MM.1S (cell line): Measurements from ENCODE around the gene EPB41L2.

ENCODE experiments used
- DNase-seq: peaks from one replicate; pipeline ENCODE4 v3.0.0-alpha.2; 2015
- H2AFZ ChIP-seq: fragments of 300-600 bp; sonication (generic); 2 replicates; pipeline ENCODE4 v1.6.0; 2016; ENCODE audit warnings: antibody characterized with exemption, low read length
- H3F3A ChIP-seq: fragments of 300-600 bp; sonication (generic); 2 replicates; pipeline ENCODE4 v1.6.1; 2016; ENCODE audit warnings: mild to moderate bottlenecking, antibody characterized with exemption, low read length, moderate library complexity, mixed read lengths; ENCODE audit not compliant: insufficient read depth
- H3K27ac ChIP-seq: fragments of 300-600 bp; sonication (generic); 2 replicates; pipeline ENCODE4 v1.5.1; 2016; ENCODE audit warnings: mild to moderate bottlenecking, low read length
- H3K27me3 ChIP-seq: fragments of 300-600 bp; sonication (generic); replicated peaks from 2 replicates; pipeline ENCODE4 v1.6.0; 2016; ENCODE audit warnings: low read length; ENCODE audit not compliant: insufficient read depth
- H3K36me3 ChIP-seq: fragments of 300-600 bp; sonication (generic); replicated peaks from 2 replicates; pipeline ENCODE4 v1.6.1; 2016; ENCODE audit warnings: mild to moderate bottlenecking, low read length, mixed read lengths; ENCODE audit not compliant: insufficient read depth
- H3K4me1 ChIP-seq: fragments of 300-600 bp; sonication (generic); 2 replicates; pipeline ENCODE4 v1.6.1; 2016; ENCODE audit warnings: low read length, mixed read lengths
- H3K4me2 ChIP-seq: fragments of 300-600 bp; sonication (generic); 2 replicates; pipeline ENCODE4 v1.6.0; 2016; ENCODE audit warnings: low read depth, low read length
- H3K4me3 ChIP-seq: fragments of 300-600 bp; sonication (generic); 2 replicates; pipeline ENCODE4 v1.5.1; 2016; ENCODE audit warnings: low read length, mixed read lengths
- H3K79me2 ChIP-seq: fragments of 300-600 bp; sonication (generic); 2 replicates; pipeline ENCODE4 v1.6.1; 2016; ENCODE audit warnings: mixed run types, low read length, mixed read lengths
- H3K9ac ChIP-seq: fragments of 300-600 bp; sonication (generic); 2 replicates; pipeline ENCODE4 v1.6.1; 2016; ENCODE audit warnings: low read length, mixed read lengths
- H3K9me2 ChIP-seq: fragments of 300-600 bp; sonication (generic); replicated peaks from 2 replicates; pipeline ENCODE4 v1.6.1; 2016; ENCODE audit warnings: mild to moderate bottlenecking, low read length, mixed read lengths; ENCODE audit not compliant: insufficient read depth
- H3K9me3 ChIP-seq: fragments of 300-600 bp; sonication (generic); replicated peaks from 2 replicates; pipeline ENCODE4 v1.6.1; 2016; ENCODE audit warnings: mild to moderate bottlenecking, low read length, mixed read lengths; ENCODE audit not compliant: insufficient read depth
- H4K20me1 ChIP-seq: fragments of 300-600 bp; sonication (generic); 2 replicates; pipeline ENCODE4 v1.6.1; 2016; ENCODE audit warnings: mild to moderate bottlenecking, low read length, moderate library complexity, mixed read lengths; ENCODE audit not compliant: insufficient read depth
- EZH2 ChIP-seq: fragments of 300-600 bp; sonication (generic); optimal IDR thresholded peaks from 2 replicates; pipeline ENCODE3; 2017; ENCODE audit warnings: low read depth, mild to moderate bottlenecking, antibody characterized with exemption, low read length, mixed read lengths
- EZH2phosphoT487 ChIP-seq: fragments of 300-600 bp; sonication (generic); IDR thresholded peaks from 2 replicates; pipeline ENCODE4 v1.6.1; 2018; ENCODE audit warnings: antibody characterized with exemption, low read length
- TF ChIP-seq, protein P1 (sequence below): fragments of 300-600 bp; sonication (generic); IDR thresholded peaks from 2 replicates; pipeline ENCODE4 v1.5.1; 2016; ENCODE audit warnings: antibody characterized with exemption, low read length, mixed read lengths

The EPB41L2 gene

DNA sequence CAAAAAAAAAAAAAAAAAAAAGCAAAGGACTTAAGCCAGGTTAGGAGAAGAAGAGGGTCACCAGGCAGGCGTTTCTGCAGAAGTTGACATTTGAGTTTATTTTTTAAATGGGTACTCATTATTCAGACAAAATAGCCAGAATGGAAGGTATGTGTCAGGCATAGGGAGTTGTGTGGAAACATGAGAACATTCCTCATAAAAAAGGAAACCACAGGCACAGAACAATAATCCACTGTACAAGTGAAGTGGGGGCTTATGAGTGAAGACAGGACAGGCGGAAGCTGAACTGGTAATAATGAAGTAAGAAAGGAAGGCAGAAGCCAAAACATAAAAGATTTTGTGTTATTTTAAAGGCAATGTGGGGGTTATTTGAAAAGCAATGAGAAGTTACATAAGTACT is 104.6 kb downstream of the EPB41L2 start:
- no peak overlapping the region for H3K27ac ChIP-seq
- H2AFZ ChIP-seq, result no peak overlapping the region
- TF ChIP-seq, protein P1, sequence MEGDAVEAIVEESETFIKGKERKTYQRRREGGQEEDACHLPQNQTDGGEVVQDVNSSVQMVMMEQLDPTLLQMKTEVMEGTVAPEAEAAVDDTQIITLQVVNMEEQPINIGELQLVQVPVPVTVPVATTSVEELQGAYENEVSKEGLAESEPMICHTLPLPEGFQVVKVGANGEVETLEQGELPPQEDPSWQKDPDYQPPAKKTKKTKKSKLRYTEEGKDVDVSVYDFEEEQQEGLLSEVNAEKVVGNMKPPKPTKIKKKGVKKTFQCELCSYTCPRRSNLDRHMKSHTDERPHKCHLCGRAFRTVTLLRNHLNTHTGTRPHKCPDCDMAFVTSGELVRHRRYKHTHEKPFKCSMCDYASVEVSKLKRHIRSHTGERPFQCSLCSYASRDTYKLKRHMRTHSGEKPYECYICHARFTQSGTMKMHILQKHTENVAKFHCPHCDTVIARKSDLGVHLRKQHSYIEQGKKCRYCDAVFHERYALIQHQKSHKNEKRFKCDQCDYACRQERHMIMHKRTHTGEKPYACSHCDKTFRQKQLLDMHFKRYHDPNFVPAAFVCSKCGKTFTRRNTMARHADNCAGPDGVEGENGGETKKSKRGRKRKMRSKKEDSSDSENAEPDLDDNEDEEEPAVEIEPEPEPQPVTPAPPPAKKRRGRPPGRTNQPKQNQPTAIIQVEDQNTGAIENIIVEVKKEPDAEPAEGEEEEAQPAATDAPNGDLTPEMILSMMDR, result no peak
- TF ChIP-seq EZH2 (no peak), EZH2phosphoT487 (no peak)
- no peaks in the 10 kb centered on the region for H3K4me1 ChIP-seq
- H3K4me2 ChIP-seq, result no peak overlapping the region
- H3K9me3 ChIP-seq, result no peaks in the 10 kb centered on the region
- no peaks in the 10 kb centered on the region for H3K79me2 ChIP-seq
- no peaks in the 10 kb centered on the region for H3F3A ChIP-seq
- H3K9me2 ChIP-seq, result no peaks in the 10 kb centered on the region
- H3K9ac ChIP-seq, result no peak overlapping the region
- H4K20me1 ChIP-seq, result no peaks in the 10 kb centered on the region
- no peak for DNase-seq
- H3K27me3 ChIP-seq, result no peaks in the 10 kb centered on the region
- H3K4me3 ChIP-seq, result no peak overlapping the region
- H3K36me3 ChIP-seq, result no peaks in the 10 kb centered on the region

DNA sequence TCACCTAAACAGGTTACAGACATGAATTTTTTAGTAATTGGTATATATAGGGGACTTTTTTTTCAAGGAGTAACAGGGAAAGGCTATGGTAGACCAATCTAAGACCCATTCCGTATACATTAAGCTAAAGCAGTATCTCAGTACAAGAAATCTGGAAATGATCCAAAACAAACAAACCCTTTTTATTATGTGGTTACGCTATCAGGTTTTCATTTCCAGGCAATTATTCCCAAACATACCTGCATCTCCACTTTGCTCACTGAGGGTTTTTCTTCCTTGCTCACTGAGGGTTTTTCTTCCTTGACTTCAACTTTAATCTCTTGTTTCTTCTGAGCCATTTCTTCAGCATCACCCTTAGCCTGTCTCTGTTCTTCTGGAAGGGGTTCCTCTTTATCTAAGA is 107.3 kb downstream of the EPB41L2 start:
- H4K20me1 ChIP-seq, result no peaks in the 10 kb centered on the region
- H3F3A ChIP-seq, result no peaks in the 10 kb centered on the region
- H3K9me3 ChIP-seq, result no peaks in the 10 kb centered on the region
- no peak overlapping the region for H3K4me3 ChIP-seq
- H3K36me3 ChIP-seq, result no peaks in the 10 kb centered on the region
- H3K9me2 ChIP-seq, result no peaks in the 10 kb centered on the region
- no peaks in the 10 kb centered on the region for H3K79me2 ChIP-seq
- H3K27ac ChIP-seq, result no peak overlapping the region
- no peak overlapping the region for H3K9ac ChIP-seq
- no peaks in the 10 kb centered on the region for H3K27me3 ChIP-seq
- DNase-seq, result no peak
- H2AFZ ChIP-seq, result no peak overlapping the region
- TF ChIP-seq EZH2phosphoT487, result no peak
- TF ChIP-seq, protein P1, result no peak
- no peak for TF ChIP-seq EZH2
- no peak overlapping the region for H3K4me2 ChIP-seq
- H3K4me1 ChIP-seq, result no peaks in the 10 kb centered on the region

DNA sequence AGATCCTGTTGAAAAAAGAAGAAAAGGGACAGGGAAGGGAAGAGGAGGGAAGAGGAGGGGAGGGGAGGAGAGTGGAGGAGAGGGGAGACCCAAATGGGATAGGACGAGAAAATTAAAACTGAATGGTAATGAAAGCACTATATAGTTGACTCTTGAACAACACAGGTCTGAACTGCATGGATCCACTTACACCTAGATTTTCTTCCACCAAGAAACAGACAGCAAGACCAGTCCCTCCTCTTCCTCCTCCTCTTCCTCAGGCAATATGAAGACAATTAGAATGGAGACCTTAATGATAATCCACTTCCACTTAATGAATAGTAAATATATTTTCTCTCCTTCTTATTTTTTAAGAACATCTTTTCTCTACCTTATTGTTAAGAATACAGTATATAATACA is 113.5 kb downstream of the EPB41L2 start:
- Histone ChIP-seq H3K9ac (no peak overlapping the region), H3K27me3 (no peaks in the 10 kb centered on the region), H3K79me2 (no peaks in the 10 kb centered on the region), H4K20me1 (no peaks in the 10 kb centered on the region), H3K9me3 (no peaks in the 10 kb centered on the region), H3K4me3 (no peak overlapping the region), H3K27ac (no peak overlapping the region), H3K9me2 (no peaks in the 10 kb centered on the region), H3K4me1 (no peaks in the 10 kb centered on the region), H3K36me3 (no peaks in the 10 kb centered on the region), H2AFZ (no peak overlapping the region), H3K4me2 (no peak overlapping the region), H3F3A (no peaks in the 10 kb centered on the region)
- no peak for DNase-seq
- no peak for TF ChIP-seq EZH2phosphoT487
- TF ChIP-seq, protein P1, result no peak
- TF ChIP-seq EZH2, result no peak
